ENCODE measurements around the gene IFITM2.
"Not testable (repeated sequence)": the region's sequence is repeated elsewhere in the genome, so short reads cannot be mapped to it uniquely, and the experiment has no call there.

The IFITM2 gene

DNA sequence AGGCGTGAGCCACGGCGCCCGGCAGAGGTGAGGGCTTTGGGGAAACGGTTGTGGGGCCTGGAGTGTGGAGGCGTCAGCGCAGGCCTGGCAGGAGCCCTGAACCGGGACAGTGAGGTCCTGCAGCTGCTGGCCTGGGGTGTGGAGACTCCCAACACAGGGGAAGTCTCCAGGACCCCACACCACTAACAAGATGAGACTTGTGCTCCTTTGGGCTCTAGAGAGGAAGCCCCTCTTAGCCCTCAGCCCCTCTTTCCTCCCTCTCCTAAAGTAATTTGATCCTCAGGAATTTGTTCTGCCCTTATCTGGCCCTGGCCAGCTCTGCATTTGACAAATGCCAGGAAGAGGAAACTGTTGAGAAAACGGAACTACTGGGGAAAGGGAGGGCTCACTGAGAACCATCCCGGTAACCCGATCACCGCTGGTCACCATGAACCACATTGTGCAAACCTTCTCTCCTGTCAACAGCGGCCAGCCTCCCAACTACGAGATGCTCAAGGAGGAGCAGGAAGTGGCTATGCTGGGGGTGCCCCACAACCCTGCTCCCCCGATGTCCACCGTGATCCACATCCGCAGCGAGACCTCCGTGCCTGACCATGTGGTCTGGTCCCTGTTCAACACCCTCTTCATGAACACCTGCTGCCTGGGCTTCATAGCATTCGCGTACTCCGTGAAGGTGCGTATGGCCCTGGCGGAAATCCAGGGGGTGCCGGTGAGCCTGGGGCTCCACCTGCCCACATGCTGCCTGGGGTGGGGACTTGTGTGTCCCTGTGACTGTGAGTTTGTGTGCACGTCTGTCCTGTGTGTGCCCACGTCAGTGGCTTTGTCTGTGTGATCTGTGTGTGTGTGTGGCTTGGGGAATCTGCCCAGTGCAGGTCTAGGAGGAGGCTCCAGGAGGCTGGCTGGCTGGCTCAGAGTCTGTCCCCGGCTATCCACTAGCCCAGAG, at the start of gene IFITM2:
TSS of gene IFITM2 (plus strand) at position 51 of the 943 bp plus-strand sequence. CDS start at position 428, 377 bp downstream.
- peak; percentile 71 for FAIRE-seq
- not testable (repeated sequence) for DNase-seq (ENCODE audit: extremely low spot score, insufficient read length, low read depth)

DNA sequence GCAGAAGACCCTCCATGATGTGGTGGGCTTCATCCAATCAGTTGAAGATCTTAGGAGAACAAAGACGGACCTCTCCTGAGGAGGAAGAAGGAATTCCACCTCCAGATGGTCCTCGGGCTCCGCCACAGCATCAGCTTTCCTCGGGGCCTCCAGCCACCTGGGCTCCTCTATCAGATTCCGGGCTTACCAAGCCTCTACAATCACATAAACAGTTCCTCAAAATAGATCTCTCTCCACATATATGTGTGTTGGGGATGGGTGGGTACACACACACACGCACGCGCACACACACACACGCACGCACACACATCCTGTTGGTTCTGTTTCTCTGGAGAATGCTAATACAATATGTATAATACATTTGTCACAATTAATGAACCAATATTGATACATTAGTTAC, 48.2 kb upstream of the IFITM2 start:
- DNase-seq (ENCODE audit: extremely low spot score, insufficient read length, low read depth), result no peak
- FAIRE-seq, result no peak

DNA sequence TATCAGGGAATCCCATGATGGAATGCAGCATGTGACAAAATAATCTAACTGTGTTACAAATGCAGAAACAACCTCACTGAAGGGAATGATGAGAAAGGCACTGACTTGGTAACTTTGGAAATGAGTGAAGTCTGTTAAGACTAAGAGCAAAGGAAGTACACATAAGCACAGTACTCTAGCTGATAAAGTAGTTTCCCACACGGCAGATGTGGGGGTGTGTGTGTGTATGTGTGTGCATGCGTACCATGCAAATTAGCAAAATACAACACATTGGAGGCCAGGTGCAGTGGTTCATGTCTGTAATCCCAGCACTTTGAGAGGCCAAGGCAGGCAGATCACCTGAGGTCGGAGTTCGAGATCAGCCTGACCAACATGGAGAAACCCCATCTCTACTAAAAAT, 46.0 kb upstream of the IFITM2 start:
- FAIRE-seq, result peak; percentile 12

DNA sequence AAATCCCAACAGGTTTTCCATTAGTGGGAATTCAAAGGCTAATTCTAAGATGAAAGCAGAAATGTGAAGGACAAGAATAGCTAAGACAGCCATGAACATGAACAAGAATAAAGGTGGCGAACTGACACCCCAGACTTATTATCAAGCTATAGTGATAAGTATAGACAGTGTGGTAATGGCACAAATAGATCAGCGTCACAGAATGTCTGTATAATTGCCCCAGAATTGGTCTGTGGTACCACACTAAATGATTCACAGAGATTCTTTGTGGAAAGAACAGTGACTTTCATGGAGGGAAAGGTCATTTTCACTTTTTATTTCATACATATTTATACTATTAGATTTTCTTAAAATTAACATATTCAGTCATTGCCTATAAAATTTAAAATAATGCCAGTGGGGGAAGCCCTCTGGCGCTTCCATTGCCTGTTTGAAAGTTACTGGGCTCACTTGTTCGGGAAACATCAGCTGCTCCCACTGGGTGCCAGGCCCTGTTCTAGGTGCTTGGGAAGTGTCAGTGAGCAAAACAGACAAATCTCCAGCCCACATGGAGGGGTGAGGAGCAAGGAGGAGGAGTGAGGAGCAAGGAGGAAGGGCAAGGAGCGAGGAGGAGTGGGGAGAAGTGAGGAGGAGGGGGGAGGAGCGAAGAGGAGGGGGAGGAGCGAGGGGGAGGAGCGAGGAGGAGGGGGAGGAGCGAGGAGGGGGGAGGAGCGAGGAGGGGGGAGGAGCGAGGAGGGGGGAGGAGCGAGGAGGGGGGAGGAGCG, 40.8 kb upstream of the IFITM2 start:
- DNase-seq (ENCODE audit: extremely low spot score, insufficient read length, low read depth) (no peak), FAIRE-seq (no peak)

More for the DNA sequence above, 46.0 kb upstream of the IFITM2 start:
- DNase-seq (ENCODE audit: extremely low spot score, insufficient read length, low read depth), result no peak

DNA sequence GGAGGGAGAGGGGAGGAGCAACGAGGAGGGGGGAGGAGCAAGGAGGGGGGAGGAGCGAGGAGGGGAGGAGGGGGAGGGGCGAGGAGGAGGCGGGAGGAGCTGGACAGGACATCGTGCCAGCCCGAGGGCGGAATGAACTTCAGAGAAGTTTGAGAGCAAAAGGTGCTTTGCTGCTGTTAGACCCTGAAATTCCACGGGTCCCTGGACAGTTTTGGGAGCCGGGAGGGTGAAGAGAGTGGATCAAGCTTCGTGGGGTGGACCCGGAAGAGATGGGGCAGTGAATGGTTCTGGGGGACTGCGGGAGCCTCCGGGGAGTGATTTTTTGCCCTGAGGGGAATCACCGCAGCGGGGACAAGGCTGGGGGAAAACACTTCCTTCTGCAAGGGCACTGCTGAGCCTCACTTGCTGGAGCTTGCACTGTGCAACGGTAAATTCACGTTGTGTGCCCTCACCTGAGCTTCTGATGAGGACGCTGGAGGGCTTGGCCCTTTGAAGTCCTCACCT, 40.1 kb upstream of the IFITM2 start:
- FAIRE-seq (peak; percentile 53), DNase-seq (ENCODE audit: extremely low spot score, insufficient read length, low read depth) (no peak)

DNA sequence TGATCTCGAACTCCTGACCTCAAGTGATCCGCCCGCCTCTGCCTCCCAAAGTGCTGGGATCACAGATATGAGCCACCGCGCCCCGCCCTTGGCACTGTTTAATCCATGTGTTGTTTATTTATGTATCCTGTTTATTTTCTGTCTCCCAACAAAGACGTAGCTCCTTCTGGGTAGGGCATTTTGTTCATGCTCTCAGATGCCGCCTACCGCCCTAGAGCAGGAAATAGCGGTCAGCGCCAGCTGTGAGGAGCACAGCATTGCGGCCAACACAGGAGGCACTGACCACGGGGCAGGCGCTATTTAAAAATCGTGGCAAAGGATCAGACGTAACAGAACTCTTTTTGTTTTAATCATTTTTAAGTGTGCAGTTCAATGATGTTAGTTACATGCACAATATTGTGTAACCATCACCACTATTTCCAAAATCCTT, 38.9 kb upstream of the IFITM2 start:
- FAIRE-seq; DNase-seq (ENCODE audit: extremely low spot score, insufficient read length, low read depth): not testable (repeated sequence)

DNA sequence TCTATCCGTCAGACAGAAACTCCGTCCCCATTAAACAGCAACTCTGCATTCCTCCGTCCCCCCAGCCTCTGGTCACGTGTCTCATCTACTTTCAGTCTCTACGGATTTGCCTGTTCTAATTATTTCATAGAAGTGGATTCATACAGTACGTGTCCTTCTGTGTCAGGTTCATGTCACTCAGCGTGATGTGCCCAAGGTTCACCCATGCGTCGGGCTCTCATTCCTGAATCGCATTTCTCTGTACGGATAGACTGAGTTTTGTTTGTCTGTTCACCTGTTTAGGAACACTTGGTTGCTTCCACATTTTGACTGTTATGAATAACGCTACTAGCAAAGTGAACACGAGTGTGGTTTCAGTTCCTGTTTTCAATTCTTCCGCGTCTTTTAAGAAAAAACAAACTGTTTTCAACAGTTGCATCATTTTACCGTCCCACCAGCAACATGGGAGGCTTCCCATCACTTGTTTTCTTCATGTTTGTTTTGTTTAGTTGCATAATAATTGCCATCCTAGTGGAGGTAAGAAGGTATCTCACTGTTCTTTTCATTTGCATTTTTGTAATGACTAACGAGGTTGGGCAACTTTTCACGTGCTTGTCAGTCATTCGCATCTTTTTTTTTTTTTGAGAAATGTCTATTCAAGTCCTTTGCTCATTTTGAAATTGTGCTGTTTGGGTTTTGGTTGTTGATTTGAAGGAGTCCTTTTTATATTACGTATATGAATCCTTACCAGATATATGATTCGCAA, 38.3 kb upstream of the IFITM2 start:
- DNase-seq (ENCODE audit: extremely low spot score, insufficient read length, low read depth), result no peak
- FAIRE-seq, result peak; percentile 98

DNA sequence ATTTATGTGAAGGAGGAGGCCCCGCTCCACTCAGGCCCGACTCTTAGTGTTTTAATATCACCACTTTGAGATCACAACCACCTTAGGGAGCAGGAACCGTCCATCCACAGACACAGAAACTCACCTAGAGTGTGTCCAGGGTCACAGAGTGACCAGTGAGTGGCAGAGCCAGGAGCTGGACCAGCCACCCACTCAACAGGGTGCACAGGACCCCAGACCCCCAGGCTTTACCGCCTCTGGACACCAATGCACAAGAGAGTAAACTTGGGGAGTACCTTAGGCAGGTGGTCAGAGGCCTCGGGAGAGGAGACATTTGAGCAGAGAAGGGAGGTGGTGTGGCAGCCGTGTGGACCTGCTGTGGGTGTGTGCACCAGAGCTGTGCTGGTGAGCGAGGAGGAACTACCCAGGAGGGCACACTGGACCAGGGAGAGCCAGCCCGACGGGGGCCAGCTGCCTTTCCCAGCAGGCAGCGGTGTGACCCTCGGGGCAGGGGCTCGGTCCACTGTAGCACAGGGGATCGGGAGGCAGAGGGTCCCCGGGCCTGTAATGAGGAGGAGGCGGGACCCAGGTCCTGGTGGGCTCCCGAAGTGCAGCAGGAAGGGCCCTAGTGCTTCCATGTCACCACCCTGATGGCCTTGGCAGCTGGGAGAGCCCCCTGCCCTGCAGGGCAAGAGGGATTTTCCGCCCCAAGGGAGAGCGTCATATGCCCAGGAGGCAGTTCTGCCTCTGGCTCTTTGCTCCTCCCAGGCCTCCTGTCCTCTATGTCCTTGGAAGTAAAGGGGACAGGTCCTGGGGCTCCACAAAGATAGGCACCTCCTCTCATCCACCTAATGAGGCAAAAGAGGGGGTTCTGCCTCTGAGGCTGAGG, 36.9 kb upstream of the IFITM2 start:
- DNase-seq (ENCODE audit: extremely low spot score, insufficient read length, low read depth), result no peak
- FAIRE-seq, result no peak

DNA sequence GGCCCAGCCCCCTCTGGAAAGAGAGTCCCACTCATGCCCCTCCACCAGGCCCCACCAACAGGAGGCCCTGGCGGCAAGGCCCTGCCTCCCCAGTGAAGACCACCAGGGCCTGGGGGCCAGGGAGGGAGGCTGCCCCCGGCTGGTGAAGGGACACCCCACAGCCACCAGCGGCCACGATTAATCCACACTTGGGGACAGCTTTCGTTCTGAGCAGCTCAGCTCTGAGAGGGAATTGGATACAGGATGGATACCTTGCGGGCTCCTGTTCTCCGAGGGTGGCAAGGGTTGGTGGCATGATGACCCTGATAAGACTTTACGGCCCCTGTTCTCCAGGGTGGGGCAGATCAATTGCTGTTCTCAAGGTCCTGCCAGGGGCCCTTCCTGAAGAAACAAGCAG, 36.3 kb upstream of the IFITM2 start:
- FAIRE-seq, result no peak
- DNase-seq (ENCODE audit: extremely low spot score, insufficient read length, low read depth), result no peak

DNA sequence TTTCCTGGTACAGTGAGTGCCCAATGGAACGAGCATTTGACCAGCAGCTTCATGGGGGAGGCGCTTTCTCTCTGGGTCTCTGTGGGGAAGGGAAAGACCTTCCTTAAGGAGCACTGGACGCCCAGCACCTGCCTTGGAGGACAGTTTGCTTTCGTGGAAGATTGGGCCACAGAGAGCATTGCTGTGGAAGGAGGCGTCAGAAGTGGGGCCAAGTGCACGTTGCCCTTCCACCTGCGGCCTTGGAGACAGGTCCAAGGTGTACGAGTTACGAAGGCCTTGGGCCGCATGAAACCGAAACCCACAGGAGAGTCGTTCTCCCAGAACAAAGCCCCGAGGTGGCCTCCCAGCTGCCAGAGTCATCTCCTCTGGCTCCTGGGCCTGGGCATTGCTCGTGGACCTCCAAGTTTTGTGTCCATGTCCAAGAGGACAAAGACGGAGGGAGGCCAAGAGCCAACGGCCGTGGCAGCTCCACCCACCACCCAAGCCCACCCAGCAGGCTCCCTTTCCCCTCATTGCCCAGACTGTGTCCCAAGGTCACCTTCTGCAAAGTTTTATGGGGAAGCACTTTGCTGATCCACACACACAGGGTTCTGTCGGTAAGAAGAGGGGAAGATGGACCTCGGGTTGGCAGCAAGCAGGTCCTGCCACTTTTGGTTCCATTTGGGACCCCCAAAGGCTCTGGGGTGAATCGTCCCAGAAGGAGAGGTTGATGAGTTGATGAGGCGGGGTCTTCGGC, 35.3 kb upstream of the IFITM2 start:
- DNase-seq (ENCODE audit: extremely low spot score, insufficient read length, low read depth) (no peak), FAIRE-seq (no peak)

DNA sequence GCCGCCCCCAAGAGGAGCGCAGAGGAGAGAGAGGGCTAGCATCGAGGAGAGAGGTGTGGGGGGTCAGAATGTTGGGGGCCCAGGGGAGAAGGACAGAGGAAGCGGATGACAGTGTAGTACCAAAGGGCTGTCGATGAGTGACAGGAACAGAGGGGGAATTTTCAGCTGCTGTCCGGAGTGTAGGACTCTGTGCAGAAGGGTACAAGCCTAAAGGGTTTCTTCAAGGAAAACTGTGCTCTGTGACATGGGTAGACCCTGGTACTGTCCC, 34.8 kb upstream of the IFITM2 start:
- DNase-seq (ENCODE audit: extremely low spot score, insufficient read length, low read depth), result no peak
- no peak for FAIRE-seq

DNA sequence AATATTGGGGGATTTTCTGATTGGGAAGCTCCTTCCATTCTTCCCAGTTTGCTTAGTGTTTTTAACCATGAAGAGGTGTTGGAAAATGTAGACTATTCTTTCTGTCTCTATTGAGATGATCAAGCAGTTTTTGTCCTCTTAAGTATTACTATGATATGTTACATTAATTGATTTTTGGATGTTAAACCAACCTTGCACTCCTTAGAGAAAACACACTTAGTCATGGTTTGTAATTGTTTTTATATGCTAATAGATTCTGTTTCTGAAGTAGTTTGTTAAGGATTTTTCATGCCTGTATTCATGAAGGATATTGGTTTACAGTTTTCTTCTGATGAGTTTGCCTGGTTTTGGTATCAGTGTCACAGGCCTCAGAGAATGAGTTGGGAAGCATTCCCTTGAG, 31.4 kb upstream of the IFITM2 start:
- DNase-seq (ENCODE audit: extremely low spot score, insufficient read length, low read depth) (no peak), FAIRE-seq (no peak)

DNA sequence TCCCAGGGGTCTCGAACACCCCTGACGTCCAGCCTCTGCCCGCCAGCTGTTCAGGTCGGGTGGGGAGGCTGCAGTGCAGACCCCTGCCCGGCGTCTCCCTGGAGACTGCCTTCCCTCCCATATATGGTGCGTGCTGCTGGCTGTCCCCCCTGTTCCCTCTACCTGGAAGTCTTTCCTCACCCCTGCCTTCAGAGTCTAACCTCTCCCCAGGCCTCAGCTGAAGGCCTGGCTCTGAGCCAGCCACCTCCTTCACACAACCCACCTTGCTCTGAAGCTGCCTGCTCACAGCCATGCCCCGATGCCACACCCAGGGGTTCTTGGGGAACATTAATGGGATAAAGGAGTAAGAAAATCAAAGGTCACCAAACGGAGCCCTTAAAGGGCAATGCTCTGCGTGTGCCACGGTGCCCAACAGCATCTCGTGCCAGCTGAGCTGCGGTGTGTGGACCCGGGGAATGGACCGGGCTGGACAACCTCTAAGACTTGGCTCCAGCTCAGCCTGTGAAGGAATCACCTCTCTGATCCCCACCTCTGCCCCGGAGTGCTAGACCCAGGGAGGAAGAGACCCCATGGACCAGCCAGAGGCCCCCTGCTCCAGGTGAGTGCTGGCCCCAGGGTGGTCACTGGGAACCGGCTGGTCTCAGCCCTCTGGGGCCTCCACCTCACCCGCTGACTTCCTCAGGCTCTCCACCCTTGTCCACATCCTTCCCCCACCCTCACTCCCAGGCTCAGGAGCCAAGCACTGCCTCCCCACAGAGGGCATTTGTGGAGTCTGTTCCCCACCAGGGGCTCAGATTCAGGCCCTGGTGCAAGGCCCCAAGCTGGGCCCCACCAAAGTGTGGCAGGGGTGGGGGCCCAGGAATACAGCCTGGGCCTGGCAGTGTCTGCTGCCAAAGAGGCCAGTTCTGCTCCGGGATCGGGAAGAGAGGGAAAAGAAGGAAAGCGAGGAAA, 29.3 kb upstream of the IFITM2 start, which contains the start of gene NLRP6:
TSS of gene NLRP6 (plus strand) at position 407 of the 951 bp plus-strand sequence. CDS start at position 570, 163 bp downstream.
- no peak for FAIRE-seq

DNA sequence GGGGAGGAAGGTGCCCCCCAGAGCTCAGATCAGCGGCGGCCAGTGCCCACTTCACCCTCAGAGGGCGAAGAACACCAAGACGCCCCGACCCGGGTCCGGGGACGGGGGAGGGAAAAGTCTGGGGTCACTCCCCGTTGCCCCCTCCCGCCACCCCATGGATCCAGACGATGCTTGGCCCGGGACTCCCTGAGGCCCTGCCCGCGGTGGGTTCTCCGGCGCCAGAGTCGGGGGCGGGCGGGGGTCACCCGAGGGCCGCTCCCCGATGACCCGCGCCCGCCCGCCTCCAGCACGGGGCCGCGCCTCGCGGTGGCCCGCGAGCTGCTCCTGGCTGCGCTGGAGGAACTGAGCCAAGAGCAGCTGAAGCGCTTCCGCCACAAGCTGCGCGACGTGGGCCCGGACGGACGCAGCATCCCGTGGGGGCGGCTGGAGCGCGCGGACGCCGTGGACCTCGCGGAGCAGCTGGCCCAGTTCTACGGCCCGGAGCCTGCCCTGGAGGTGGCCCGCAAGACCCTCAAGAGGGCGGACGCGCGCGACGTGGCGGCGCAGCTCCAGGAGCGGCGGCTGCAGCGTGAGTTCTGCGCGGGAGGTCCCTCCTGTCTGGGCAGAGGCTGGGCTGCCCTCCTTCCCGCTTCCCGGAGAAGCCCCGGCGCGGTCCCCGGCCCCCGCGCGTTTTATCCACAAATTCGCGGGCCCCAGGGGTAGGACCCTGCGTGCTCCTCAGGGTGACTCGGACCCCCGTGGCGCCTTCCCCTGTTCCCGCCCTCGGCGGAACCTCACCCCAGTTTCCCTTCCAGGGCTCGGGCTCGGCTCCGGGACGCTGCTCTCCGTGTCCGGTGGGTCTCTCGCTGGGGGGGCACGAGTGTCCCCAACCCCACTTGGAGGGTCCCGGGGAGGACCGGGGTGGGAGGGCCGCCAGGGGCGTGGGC, 28.3 kb upstream of the IFITM2 start:
- FAIRE-seq, result no peak
- DNase-seq (ENCODE audit: extremely low spot score, insufficient read length, low read depth), result no peak

More for the DNA sequence above, 29.3 kb upstream of the IFITM2 start, which contains the start of gene NLRP6:
- no peak for DNase-seq (ENCODE audit: extremely low spot score, insufficient read length, low read depth)

DNA sequence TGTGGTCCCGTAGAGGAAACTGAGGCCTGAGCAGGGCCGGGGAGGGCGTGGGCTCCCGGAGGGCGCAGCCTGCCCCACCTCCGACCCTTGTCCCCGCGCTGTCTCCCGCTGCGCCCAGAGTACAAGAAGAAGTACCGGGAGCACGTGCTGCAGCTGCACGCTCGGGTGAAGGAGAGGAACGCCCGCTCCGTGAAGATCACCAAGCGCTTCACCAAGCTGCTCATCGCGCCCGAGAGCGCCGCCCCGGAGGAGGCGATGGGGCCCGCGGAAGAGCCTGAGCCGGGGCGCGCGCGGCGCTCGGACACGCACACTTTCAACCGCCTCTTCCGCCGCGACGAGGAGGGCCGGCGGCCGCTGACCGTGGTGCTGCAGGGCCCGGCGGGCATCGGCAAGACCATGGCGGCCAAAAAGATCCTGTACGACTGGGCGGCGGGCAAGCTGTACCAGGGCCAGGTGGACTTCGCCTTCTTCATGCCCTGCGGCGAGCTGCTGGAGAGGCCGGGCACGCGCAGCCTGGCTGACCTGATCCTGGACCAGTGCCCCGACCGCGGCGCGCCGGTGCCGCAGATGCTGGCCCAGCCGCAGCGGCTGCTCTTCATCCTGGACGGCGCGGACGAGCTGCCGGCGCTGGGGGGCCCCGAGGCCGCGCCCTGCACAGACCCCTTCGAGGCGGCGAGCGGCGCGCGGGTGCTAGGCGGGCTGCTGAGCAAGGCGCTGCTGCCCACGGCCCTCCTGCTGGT, 27.5 kb upstream of the IFITM2 start:
- DNase-seq (ENCODE audit: extremely low spot score, insufficient read length, low read depth), result no peak
- FAIRE-seq, result peak; percentile 21

Data from GM18507 (cell line).